Epithelial cell of proximal tubule (primary cell): ENCODE results near the gene PDGFA. TPM values are rescaled to one million over a fixed set of nuclear protein-coding genes. Genes with fewer than 3 reads are reported as not detected.
"Not testable (repeated sequence)": the region's sequence is repeated elsewhere in the genome, so short reads cannot be mapped to it uniquely, and the experiment has no call there.

Experiments
- DNase-seq: peaks from one replicate; pipeline ENCODE4 v3.0.0-alpha.2; 2011; ENCODE audit warnings: low read depth
- H3K4me3 ChIP-seq: 2 replicates; pipeline ENCODE4 v1.5.1; 2011; ENCODE audit warnings: low read depth, mild to moderate bottlenecking, low read length
- total RNA-seq: library from RNA; depleted of rRNA; stranded (reverse); fragments of >200 nt; gene quantifications from 2 replicates; pipeline ENCODE4 v1.2.3, GENCODE V29; 2015
- TF ChIP-seq, protein P1 (sequence below): conservative IDR thresholded peaks from 2 replicates; pipeline ENCODE4 v1.5.1; 2012; ENCODE audit warnings: low read depth, mild to moderate bottlenecking, low read length

Gene PDGFA
- total RNA-seq, 1 donor from 2014 or later = 27.3 TPM

DNA sequence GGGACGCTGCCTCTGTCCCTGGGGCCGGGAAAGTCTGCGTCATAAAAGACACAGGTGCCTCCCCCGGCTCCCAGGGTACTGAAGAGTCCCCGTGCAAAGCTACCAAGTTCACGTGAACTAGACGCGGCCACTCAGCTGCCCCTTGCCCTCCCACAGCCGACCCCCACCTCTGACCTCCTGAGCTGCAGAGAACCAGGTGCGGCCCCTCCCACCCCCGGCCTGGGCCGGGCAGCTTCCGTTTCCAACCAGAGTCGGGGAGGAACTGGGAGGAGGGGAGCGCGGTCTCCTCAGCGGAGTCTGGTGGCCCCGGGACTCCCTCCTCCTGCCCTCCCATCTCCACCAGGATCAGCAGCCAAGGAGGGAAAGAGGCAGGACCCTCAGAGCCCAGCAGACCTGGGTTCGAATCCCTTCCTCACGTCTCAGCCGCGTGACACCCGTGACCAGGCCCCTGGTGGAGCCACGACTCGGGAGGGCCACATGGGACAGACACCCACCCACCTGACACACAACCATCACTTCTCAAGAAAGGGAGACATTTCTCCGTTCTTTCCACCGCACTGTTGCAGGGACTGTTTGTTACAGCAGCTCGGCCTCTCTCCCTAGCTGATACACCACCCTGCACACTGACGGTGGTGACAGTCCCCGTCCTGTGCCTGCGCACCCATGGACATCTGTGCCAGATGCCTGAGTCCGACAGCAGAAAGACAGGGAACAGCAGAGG, 37.4 kb upstream of the PDGFA start:
- no peak for DNase-seq
- no peak overlapping the region for H3K4me3 ChIP-seq
- TF ChIP-seq, protein P1, sequence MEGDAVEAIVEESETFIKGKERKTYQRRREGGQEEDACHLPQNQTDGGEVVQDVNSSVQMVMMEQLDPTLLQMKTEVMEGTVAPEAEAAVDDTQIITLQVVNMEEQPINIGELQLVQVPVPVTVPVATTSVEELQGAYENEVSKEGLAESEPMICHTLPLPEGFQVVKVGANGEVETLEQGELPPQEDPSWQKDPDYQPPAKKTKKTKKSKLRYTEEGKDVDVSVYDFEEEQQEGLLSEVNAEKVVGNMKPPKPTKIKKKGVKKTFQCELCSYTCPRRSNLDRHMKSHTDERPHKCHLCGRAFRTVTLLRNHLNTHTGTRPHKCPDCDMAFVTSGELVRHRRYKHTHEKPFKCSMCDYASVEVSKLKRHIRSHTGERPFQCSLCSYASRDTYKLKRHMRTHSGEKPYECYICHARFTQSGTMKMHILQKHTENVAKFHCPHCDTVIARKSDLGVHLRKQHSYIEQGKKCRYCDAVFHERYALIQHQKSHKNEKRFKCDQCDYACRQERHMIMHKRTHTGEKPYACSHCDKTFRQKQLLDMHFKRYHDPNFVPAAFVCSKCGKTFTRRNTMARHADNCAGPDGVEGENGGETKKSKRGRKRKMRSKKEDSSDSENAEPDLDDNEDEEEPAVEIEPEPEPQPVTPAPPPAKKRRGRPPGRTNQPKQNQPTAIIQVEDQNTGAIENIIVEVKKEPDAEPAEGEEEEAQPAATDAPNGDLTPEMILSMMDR = no peak

DNA sequence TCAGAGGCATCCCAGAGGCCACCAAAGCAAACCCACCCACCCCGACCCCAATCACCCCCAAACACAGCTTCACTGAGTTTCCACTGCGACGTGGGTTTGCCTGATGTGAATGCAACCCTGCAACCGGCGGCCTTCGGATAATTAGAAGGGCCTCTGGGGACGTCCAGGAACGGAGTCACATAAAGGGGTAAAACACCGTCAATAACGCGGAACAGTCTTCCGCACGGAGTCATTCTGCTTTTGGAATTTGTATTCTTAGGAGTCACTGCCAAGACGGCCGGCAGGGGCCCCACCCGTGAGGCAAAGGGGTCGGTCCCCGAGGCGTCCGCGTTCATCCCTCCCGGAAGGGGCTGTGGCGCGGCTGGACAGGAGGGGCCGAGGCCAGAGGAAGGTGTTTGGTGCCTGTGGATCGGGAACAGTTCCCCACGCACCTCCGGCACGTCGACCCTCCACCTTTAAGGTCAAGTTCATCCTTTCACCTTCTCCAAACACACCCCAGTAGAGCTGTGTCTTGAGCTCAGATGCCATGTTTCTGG, 36.7 kb upstream of the PDGFA start:
- no peak for DNase-seq
- TF ChIP-seq, protein P1 = no peak
- H3K4me3 ChIP-seq = no peak overlapping the region

DNA sequence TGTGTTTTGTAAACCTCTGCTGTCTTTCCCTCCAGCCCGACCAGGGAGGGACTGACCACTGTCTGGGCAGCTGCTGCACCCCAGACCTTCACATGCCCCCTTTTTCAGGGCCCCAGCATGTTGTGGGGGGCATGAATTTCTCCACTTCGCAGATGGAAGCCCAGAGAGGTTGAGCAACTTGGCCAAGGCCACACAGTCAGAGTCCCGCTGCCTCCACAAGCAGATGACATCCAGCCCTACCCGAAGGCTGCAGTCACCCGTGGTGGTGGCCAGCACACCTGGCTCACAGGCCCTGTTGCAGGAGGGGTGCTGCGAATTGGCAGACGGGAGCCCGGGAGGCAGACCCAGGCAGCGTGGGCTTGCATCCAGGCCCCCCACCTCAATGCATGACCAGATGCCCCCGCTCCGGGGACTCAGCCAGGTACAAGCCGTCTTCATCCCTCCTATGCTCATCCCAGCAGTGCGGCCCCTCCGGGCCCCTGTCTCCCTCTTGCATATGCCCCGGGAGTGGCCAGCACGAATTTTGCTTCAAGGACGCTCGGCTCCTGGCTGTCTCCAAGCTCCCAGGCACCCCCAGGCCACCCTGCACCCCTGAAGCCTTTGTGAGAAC, 36.0 kb upstream of the PDGFA start:
- DNase-seq = no peak
- TF ChIP-seq, protein P1 = no peak

DNA sequence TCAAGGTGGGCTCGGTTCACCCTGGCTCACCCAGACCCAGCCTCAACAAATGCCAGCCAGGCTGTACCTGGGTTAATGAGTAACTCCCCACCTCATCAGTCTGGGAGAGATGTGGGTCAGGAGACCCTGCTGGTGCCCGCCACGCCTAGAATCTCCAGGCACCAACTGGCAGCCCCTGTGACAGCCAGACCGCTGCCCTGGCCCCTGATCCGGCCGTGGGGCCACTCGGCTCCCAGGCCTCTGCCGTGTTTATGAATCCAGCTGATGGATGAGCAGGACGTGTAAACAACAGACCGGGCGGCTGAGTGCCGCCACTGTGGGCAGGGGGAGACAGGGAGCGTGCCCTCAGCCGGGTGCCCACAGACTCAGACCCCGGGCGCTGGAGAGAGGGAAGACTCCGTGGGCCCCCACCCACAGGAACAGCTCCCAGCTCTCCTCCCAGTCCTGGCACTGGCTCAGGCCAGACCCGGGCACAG, 34.0 kb upstream of the PDGFA start:
- TF ChIP-seq, protein P1 = no peak
- no peak for DNase-seq
- H3K4me3 ChIP-seq = no peak overlapping the region

More for the DNA sequence above, 36.0 kb upstream of the PDGFA start:
- H3K4me3 ChIP-seq = no peak overlapping the region

DNA sequence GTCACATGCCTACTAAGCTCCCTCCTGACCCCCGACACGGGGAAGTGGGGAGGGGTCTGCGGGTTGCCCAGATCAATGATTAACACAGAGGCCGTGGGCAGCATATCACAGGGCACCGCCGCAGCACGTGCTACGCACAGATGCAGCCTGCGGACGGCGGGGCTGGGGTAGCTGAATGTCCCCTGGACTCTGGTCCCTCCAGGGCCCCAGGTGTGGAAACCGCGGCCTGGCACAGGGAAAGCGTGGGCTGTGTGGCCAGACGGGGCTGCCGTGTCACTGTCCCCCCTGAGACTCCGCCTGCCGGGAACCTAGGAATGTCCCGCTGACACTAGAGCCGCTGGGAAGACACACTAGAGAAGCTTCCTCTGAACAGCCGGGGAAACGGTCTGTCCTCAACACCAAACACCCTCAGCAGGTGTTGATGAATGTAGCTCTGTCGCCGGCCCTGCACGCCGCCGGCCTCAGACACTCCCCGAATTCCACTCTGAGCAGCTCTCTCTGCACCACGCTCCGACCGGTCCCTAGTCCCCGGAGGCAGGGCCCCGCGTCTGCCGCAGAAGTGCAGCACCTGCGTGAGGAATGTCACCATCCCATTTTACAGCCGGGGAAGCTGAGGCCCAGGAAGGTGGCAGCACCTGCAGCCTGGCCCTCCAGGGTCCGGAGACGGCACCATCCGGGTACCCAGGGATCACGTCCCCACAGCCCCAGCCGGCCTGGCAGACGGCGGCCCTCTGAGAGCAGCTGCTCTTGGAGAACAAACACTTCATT, 33.4 kb upstream of the PDGFA start:
- no peak for DNase-seq
- H3K4me3 ChIP-seq = peak overlapping the region; percentile 23
- TF ChIP-seq, protein P1 = no peak

DNA sequence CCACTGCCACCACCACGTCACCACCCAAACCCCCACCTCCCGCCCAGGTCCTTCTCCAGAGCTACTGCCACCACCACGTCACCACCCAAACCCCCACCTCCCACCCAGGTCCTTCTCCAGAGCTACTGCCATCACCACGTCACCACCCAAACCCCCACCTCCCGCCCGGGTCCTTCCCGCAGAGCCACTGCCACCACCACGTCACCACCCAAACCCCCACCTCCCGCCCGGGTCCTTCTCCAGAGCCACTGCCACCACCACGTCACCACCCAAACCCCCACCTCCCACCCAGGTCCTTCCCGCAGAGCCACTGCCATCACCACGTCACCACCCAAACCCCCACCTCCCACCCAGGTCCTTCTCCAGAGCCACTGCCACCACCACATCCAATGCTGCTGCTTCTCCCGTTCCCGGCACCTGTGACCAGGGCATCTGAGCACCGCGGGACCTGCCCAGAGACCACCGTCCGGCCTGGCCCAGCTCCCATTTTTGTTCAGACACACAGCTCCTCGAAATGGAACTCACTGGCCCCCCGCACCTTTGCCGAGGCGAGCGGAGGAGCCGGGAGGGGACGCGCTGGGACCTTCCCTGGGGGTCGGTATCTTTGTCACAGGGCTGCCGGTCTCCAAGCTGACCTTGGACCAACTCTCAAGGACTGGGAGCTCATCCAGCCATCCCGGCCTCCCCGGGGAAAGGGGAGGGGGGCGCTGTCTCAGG, 32.7 kb upstream of the PDGFA start:
- not testable (repeated sequence) for DNase-seq, H3K4me3 ChIP-seq

DNA sequence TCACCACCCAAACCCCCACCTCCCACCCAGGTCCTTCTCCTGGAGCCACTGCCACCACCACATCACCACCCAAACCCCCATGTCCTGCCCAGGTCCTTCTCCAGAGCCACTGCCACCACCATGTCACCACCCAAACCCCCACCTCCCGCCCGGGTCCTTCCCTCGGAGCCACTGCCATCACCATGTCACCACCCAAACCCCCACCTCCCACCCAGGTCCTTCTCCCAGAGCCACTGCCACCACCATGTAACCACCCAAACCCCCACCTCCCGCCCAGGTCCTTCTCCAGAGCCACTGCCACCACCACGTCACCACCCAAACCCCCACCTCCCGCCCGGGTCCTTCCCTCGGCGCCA, 31.9 kb upstream of the PDGFA start:
- not testable (repeated sequence) for DNase-seq, H3K4me3 ChIP-seq
